Erythroblast (primary cell): ENCODE results near the gene R3HDM2.

Experiments
- GATA1 ChIP-seq: IDR thresholded peaks from 2 replicates; pipeline ENCODE4 v1.6.1; 2011; ENCODE audit warnings: low read depth, mild to moderate bottlenecking, control low read depth, low read length, moderate library complexity
- POLR2A ChIP-seq: IDR thresholded peaks from 2 replicates; pipeline ENCODE4 v1.6.1; 2011; ENCODE audit warnings: mild to moderate bottlenecking, low read length

DNA sequence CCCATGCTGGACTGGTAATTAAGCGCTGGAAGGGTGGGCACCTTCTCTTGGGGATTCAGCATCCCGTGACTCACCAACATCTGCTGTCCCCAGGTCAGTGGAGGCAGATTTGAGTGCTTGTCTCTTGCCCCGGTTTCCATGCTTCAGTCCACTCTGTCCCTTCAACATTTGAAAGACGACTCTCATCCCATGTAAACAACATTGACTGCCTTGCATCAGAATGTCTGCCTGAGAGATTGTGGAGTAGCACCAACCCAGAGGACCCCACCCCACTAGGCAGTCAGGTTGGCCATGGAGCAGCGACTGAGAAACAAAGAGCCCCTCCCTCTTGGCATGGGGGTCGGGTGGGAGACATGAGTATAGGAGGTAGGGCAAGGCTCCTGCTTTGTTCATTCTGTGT is 174.9 kb downstream of the R3HDM2 start:
- no peak for TF ChIP-seq POLR2A
- TF ChIP-seq GATA1: no peak
